Subcutaneous adipose tissue (tissue), 4 donors: ENCODE measurements around the gene JPT2. TPM values are rescaled to one million over a fixed set of nuclear protein-coding genes. Genes with fewer than 3 reads are reported as not detected.

ENCODE experiments used
- CTCF ChIP-seq: fragments of 450-650 bp; IDR thresholded peaks from one replicate; pipeline ENCODE4 v1.5.1; 2016; ENCODE audit warnings: low read depth, mild to moderate bottlenecking, control low read depth, antibody characterized with exemption, moderate library complexity
- small RNA-seq: library from RNA; depleted of rRNA; stranded (forward); fragments of <200 nt; gene quantifications from one replicate; pipeline ENCODE3, GENCODE V24; 2016
- total RNA-seq, 4 donors: library from RNA; depleted of rRNA; stranded (reverse); fragments of >200 nt; gene quantifications; one replicate each; pipeline ENCODE4 v1.1.0, GENCODE V29; 2016

Gene JPT2
- total RNA-seq, 4 donors from 2014 or later = 13.2 to 26.4 (median 16.7) TPM

GRCh38 chr16:1747934-1748333 lies 69.9 kb downstream of the JPT2 start:
- no peak for TF ChIP-seq CTCF

GRCh38 chr16:1749152-1750117 lies 71.4 kb downstream of the JPT2 start:
- no peak for TF ChIP-seq CTCF

Small RNAs within 50 kb of the gene (small RNA-seq; reads per million reads assigned to genes)
- 0.97 reads per million for gene MIR3177

Other genes with a start within 250 kb of the JPT2 start
- gene PERCC1, start 247.2 kb upstream of the JPT2 start, total RNA-seq = not detected
- gene CCDC154, start 233.7 kb upstream of the JPT2 start, total RNA-seq = under 1 TPM in 2 of 4 donors, not detected in 2; 0.22 to 0.38 TPM
- 10 to 100 TPM; 44.9 to 73.3 (median 56.6) TPM for gene CLCN7, start 203.3 kb upstream of the JPT2 start, total RNA-seq
- gene PTX4, start 189.3 kb upstream of the JPT2 start, total RNA-seq = not detected
- 10 to 100 TPM in 2 of 4 donors, 1 to 10 TPM in 2; 7.5 to 42.4 (median 10.2) TPM for gene TELO2, start 184.9 kb upstream of the JPT2 start, total RNA-seq
- 10 to 100 TPM; 14.1 to 87.6 (median 24.6) TPM for gene TMEM204, start 144.6 kb upstream of the JPT2 start, total RNA-seq
- gene IFT140, start 66.2 kb upstream of the JPT2 start, total RNA-seq = 10 to 100 TPM in 3 of 4 donors, 1 to 10 TPM in 1; 6.5 to 20.5 (median 16.6) TPM
- gene CRAMP1, start 65.9 kb upstream of the JPT2 start, total RNA-seq = 10 to 100 TPM in 1 of 4 donors, 1 to 10 TPM in 3; 6.8 to 13.9 (median 8.7) TPM
- gene MAPK8IP3, start 27.9 kb downstream of the JPT2 start, total RNA-seq = 10 to 100 TPM; 15.8 to 92.1 (median 39.0) TPM
- gene NME3, start 93.3 kb downstream of the JPT2 start, total RNA-seq = 100 to 1,000 TPM in 1 of 4 donors, 10 to 100 TPM in 3; 34.1 to 102 (median 62.8) TPM
- gene EME2, start 94.5 kb downstream of the JPT2 start, total RNA-seq = 10 to 100 TPM in 1 of 4 donors, 1 to 10 TPM in 3; 2.3 to 13.8 (median 5.2) TPM
- 10 to 100 TPM; 34.1 to 62.4 (median 57.2) TPM for gene MRPS34, start 94.9 kb downstream of the JPT2 start, total RNA-seq
- 100 to 1,000 TPM in 1 of 4 donors, 10 to 100 TPM in 3; 14.7 to 102 (median 64.5) TPM for gene SPSB3, start 104.3 kb downstream of the JPT2 start, total RNA-seq
- 10 to 100 TPM; 17.0 to 77.2 (median 49.7) TPM for gene NUBP2, start 104.7 kb downstream of the JPT2 start, total RNA-seq
- gene IGFALS, start 115.4 kb downstream of the JPT2 start, total RNA-seq = under 1 TPM in 1 of 4 donors, not detected in 3; 0.66 TPM
- 100 to 1,000 TPM in 2 of 4 donors, 10 to 100 TPM in 2; 50.4 to 121 (median 108) TPM for gene HAGH, start 148.5 kb downstream of the JPT2 start, total RNA-seq
- 10 to 100 TPM; 25.4 to 42.0 (median 30.8) TPM for gene FAHD1, start 148.9 kb downstream of the JPT2 start, total RNA-seq
- not detected for gene MEIOB, start 193.9 kb downstream of the JPT2 start, total RNA-seq
- gene HS3ST6, start 240.1 kb downstream of the JPT2 start, total RNA-seq = not detected